Ishikawa (cell line): Measurements from ENCODE around the gene ADAMTS20.

Experiments used
- CREB1 ChIP-seq: IDR thresholded peaks from 2 replicates; pipeline ENCODE4 v1.6.1; 2012; ENCODE audit warnings: low read depth
- EP300 ChIP-seq: IDR thresholded peaks from 2 replicates; pipeline ENCODE4 v1.6.1; 2012; ENCODE audit warnings: borderline replicate concordance
- MAX ChIP-seq: IDR thresholded peaks from 2 replicates; pipeline ENCODE4 v1.6.1; 2012
- NFIC ChIP-seq: IDR thresholded peaks from 2 replicates; pipeline ENCODE4 v1.6.1; 2012
- RAD21 ChIP-seq: IDR thresholded peaks from 2 replicates; pipeline ENCODE4 v1.6.1; 2012; ENCODE audit warnings: low read depth
- REST ChIP-seq: IDR thresholded peaks from 2 replicates; pipeline ENCODE4 v1.6.1; 2012; ENCODE audit warnings: low read depth, mild to moderate bottlenecking
- TAF1 ChIP-seq: IDR thresholded peaks from 2 replicates; pipeline ENCODE4 v1.6.1; 2012; ENCODE audit warnings: low read depth, mild to moderate bottlenecking
- TCF12 ChIP-seq: IDR thresholded peaks from 2 replicates; pipeline ENCODE4 v1.6.1; 2012; ENCODE audit warnings: low read depth
- TEAD4 ChIP-seq: IDR thresholded peaks from 2 replicates; pipeline ENCODE4 v1.6.1; 2012
- USF1 ChIP-seq: IDR thresholded peaks from 2 replicates; pipeline ENCODE4 v1.6.1; 2012
- YY1 ChIP-seq: IDR thresholded peaks from 2 replicates; pipeline ENCODE4 v1.6.1; 2012; ENCODE audit warnings: low read depth
- ZBTB7A ChIP-seq: IDR thresholded peaks from 2 replicates; pipeline ENCODE4 v1.6.1; 2012; ENCODE audit warnings: low read depth

GRCh38 chr12:43316520-43316919 is 235.5 kb downstream of the ADAMTS20 start:
- TF ChIP-seq TAF1: no peak
- no peak for TF ChIP-seq REST
- TF ChIP-seq EP300: no peak
- no peak for TF ChIP-seq TEAD4
- no peak for TF ChIP-seq YY1
- TF ChIP-seq ZBTB7A: no peak
- no peak for TF ChIP-seq RAD21
- TF ChIP-seq USF1: no peak
- no peak for TF ChIP-seq TCF12
- no peak for TF ChIP-seq MAX
- TF ChIP-seq NFIC: no peak
- no peak for TF ChIP-seq CREB1
